HCT116 (cell line): ENCODE data around the gene HIF1AN. TPM values are rescaled to one million over a fixed set of nuclear protein-coding genes. Genes with fewer than 3 reads are reported as not detected.

Experiments used
- ATAC-seq: fragments of 200-7000 bp; cut with Tn5 transposase; 2 replicates; pipeline ENCODE4 v1.9.1; 2020; ENCODE audit warnings: mild to moderate bottlenecking, moderate library complexity
- BruUV-seq: library from RNA; stranded (reverse); fragments of 400-500 nt; replicated peaks from 2 replicates; lab custom pipeline; 2021; lab: Mats Ljungman, UMichigan
- CTCF ChIA-PET: fragments of 300-600 bp; sonication (Branson Sonifier 250); formaldehyde crosslinking; loops from one replicate; lab custom pipeline; 2021; ENCODE audit warnings: antibody characterized with exemption; lab: Charles Lee
- POLR2A ChIA-PET: fragments of 300-600, 350-600 bp; sonication (Branson Sonifier 250); formaldehyde crosslinking; loops from one replicate; lab custom pipeline; 2021; ENCODE audit warnings: antibody characterized with exemption; lab: Charles Lee
- RAD21 ChIA-PET, 2 experiments: fragments of 300-600 bp; sonication (Branson Sonifier 250); formaldehyde crosslinking; loops; one replicate each; lab custom pipeline; 2023; ENCODE audit warnings: low total read pairs in 2 of 2; ENCODE audit not compliant: uncharacterized antibody in 2 of 2, unreplicated experiment in 2 of 2, low non-redundant PET in 1 of 2; lab: Charles Lee
- DNase-seq: peaks from one replicate; pipeline ENCODE4 v3.0.0-alpha.2; 2010; ENCODE audit warnings: low read depth, low spot score
- H2AFZ ChIP-seq: fragments of 200-600 bp; shearing (Covaris generic), sonication (generic); 2 replicates; pipeline ENCODE4 v1.6.1; 2017; ENCODE audit warnings: low read depth, mixed run types, mixed read lengths, antibody characterized with exemption, low read length; ENCODE audit not compliant: poor library complexity, severe bottlenecking
- H3K27ac ChIP-seq: 2 replicates; pipeline ENCODE4 v1.5.1; 2012; ENCODE audit warnings: low read depth, low read length
- H3K27me3 ChIP-seq: fragments of 200-600 bp; sonication (generic); 2 replicates; pipeline ENCODE4 v1.6.1; 2016; ENCODE audit warnings: mixed run types, low read length, mixed read lengths; ENCODE audit not compliant: insufficient read depth
- H3K36me3 ChIP-seq, 2 experiments: fragments of 200-500 bp in 1 of 2; fragments of 200-600 bp in 1 of 2; sonication (Bioruptor generic) in 1 of 2; sonication (generic) in 1 of 2; 2 replicates each; pipeline versions ENCODE4 v1.5.1 to v1.6.1; 2014 to 2016; ENCODE audit warnings: low read length in 2 of 2, inconsistent platforms in 1 of 2, mixed read lengths in 1 of 2, mixed run types in 1 of 2; ENCODE audit not compliant: insufficient read depth in 2 of 2, control insufficient read depth in 1 of 2
- H3K4me1 ChIP-seq, 2 experiments: fragments of 200-600 bp in 1 of 2; sonication (generic) in 1 of 2; 2 replicates each; pipeline versions ENCODE4 v1.5.1 to v1.6.1; 2012 to 2017; ENCODE audit warnings: low read length in 2 of 2, inconsistent platforms in 1 of 2, mild to moderate bottlenecking in 1 of 2, mixed read lengths in 1 of 2, mixed run types in 1 of 2, moderate library complexity in 1 of 2; ENCODE audit not compliant: insufficient read depth in 2 of 2, control insufficient read depth in 1 of 2
- H3K4me2 ChIP-seq: fragments of 200-600 bp; sonication (generic); 2 replicates; pipeline ENCODE4 v1.6.1; 2017; ENCODE audit warnings: mixed run types, low read length, mixed read lengths
- H3K4me3 ChIP-seq, 2 experiments: fragments of 200-600 bp in 1 of 2; sonication (generic) in 1 of 2; replicated peaks in 1 of 2; 2 replicates each; pipeline ENCODE4 v1.5.1; 2011 to 2016; ENCODE audit warnings: low read length in 2 of 2, control low read depth in 1 of 2, low read depth in 1 of 2, mild to moderate bottlenecking in 1 of 2, mixed read lengths in 1 of 2, mixed run types in 1 of 2
- H3K79me2 ChIP-seq: fragments of 200-600 bp; sonication (generic); 2 replicates; pipeline ENCODE4 v1.6.1; 2017; ENCODE audit warnings: mild to moderate bottlenecking, mixed run types, low read length, moderate library complexity, mixed read lengths; ENCODE audit not compliant: insufficient read depth
- H3K9ac ChIP-seq: fragments of 200-600 bp; sonication (generic); 2 replicates; pipeline ENCODE4 v1.6.1; 2016; ENCODE audit warnings: low read length, mixed read lengths
- H3K9me2 ChIP-seq: fragments of 200-600 bp; sonication (generic), shearing (Covaris generic); 2 replicates; pipeline ENCODE4 v1.6.1; 2017; ENCODE audit warnings: mixed run types, mild to moderate bottlenecking, moderate library complexity; ENCODE audit not compliant: insufficient read depth
- H3K9me3 ChIP-seq, 2 experiments: fragments of 200-500 bp in 1 of 2; fragments of 200-600 bp in 1 of 2; sonication (Bioruptor generic) in 1 of 2; sonication (generic) in 1 of 2; 2 replicates each; pipeline ENCODE4 v1.6.1; 2014 to 2017; ENCODE audit warnings: low read length in 2 of 2, mixed read lengths in 2 of 2, inconsistent platforms in 1 of 2, low read depth in 1 of 2, mild to moderate bottlenecking in 1 of 2, mixed run types in 1 of 2, moderate library complexity in 1 of 2; ENCODE audit not compliant: control insufficient read depth in 1 of 2, insufficient read depth in 1 of 2
- H4K20me1 ChIP-seq: fragments of 200-600 bp; sonication (generic), shearing (Covaris generic); 2 replicates; pipeline ENCODE4 v1.6.1; 2017; ENCODE audit warnings: mixed run types, mild to moderate bottlenecking, moderate library complexity; ENCODE audit not compliant: insufficient read depth
- CEBPB ChIP-seq: IDR thresholded peaks from 2 replicates; pipeline ENCODE4 v1.6.1; 2012; ENCODE audit warnings: low read depth
- ELF1 ChIP-seq: IDR thresholded peaks from 2 replicates; pipeline ENCODE4 v1.6.1; 2012; ENCODE audit warnings: low read depth, borderline replicate concordance
- EZH2phosphoT487 ChIP-seq: fragments of 200-600 bp; IDR thresholded peaks from 2 replicates; pipeline ENCODE4 v1.6.1; 2018; ENCODE audit warnings: antibody characterized with exemption, borderline replicate concordance
- FOSL1 ChIP-seq: IDR thresholded peaks from 2 replicates; pipeline ENCODE4 v1.6.1; 2012; ENCODE audit warnings: low read depth
- MAX ChIP-seq: IDR thresholded peaks from 2 replicates; pipeline ENCODE4 v1.6.1; 2012
- POLR2A ChIP-seq: IDR thresholded peaks from 2 replicates; pipeline ENCODE4 v1.7.0; 2011; ENCODE audit warnings: borderline replicate concordance; ENCODE audit not compliant: insufficient read depth, insufficient read length; ENCODE audit errors: extremely low read depth
- POLR2AphosphoS5 ChIP-seq: IDR thresholded peaks from 2 replicates; pipeline ENCODE4 v1.6.1; 2011; ENCODE audit warnings: mild to moderate bottlenecking, low read depth, low read length, moderate library complexity
- RAD21 ChIP-seq: IDR thresholded peaks from 2 replicates; pipeline ENCODE4 v1.6.1; 2012; ENCODE audit warnings: low read depth, mild to moderate bottlenecking
- SP1 ChIP-seq: IDR thresholded peaks from 2 replicates; pipeline ENCODE4 v1.6.1; 2012; ENCODE audit warnings: low read depth
- SRF ChIP-seq: IDR thresholded peaks from 2 replicates; pipeline ENCODE4 v1.6.1; 2012; ENCODE audit warnings: low read depth
- TCF7L2 ChIP-seq: IDR thresholded peaks from 2 replicates; pipeline ENCODE4 v1.7.0; 2011; ENCODE audit warnings: borderline replicate concordance, inconsistent platforms; ENCODE audit not compliant: insufficient read depth, insufficient read length; ENCODE audit errors: extremely low read depth
- YY1 ChIP-seq: IDR thresholded peaks from 2 replicates; pipeline ENCODE4 v1.6.1; 2011; ENCODE audit warnings: low read length, low read depth, moderate library complexity, mild to moderate bottlenecking; ENCODE audit not compliant: insufficient replicate concordance; ENCODE audit errors: extremely low read depth
- ZNF274 ChIP-seq: fragments of 200-500 bp; sonication (Bioruptor generic); IDR thresholded peaks from 2 replicates; pipeline ENCODE4 v1.6.1; 2014; ENCODE audit warnings: mild to moderate bottlenecking, low read depth, low read length, inconsistent platforms
- intact Hi-C: fragments of 100-400 bp; cut with micrococcal nuclease; formaldehyde crosslinking; loops from 2 replicates; pipeline ENCODE4 v1.10.0; 2022
- total RNA-seq: library from RNA; stranded (reverse); gene quantifications from one replicate; pipeline ENCODE4 v1.2.1, GENCODE V29; 2021; ENCODE audit not compliant: unreplicated experiment
- TF ChIP-seq, protein P1 (sequence below), 3 experiments: fragments of 200-600 bp in 1 of 3; sonication (generic) in 1 of 3; IDR thresholded peaks in 2 of 3; conservative IDR thresholded peaks in 1 of 3; 2 replicates each; pipeline ENCODE4 v1.5.1; 2012 to 2017; ENCODE audit warnings: low read depth in 2 of 3, low read length in 2 of 3, antibody characterized with exemption in 1 of 3, borderline replicate concordance in 1 of 3, control low read depth in 1 of 3, mild to moderate bottlenecking in 1 of 3, mixed read lengths in 1 of 3, mixed run types in 1 of 3, moderate library complexity in 1 of 3; ENCODE audit not compliant: insufficient read depth in 1 of 3
- TF ChIP-seq, protein P2 (sequence below): IDR thresholded peaks from 2 replicates; pipeline ENCODE4 v1.6.1; 2012

The HIF1AN gene
- total RNA-seq, 1 experiment from 2014 or later, result 67.2 TPM

- Histone ChIP-seq H3K4me3 (no peak overlapping the region), H3K4me1 (peaks cover 0 to 13% of the 10 kb centered on the region in 2 experiments; a peak in 2 of 4 replicates), H3K27me3 (no peaks in the 10 kb centered on the region), H3K9ac (no peak overlapping the region), H3K9me3 (no peaks in the 10 kb centered on the region), H4K20me1 (no peaks in the 10 kb centered on the region), H2AFZ (no peak overlapping the region), H3K79me2 (no peaks in the 10 kb centered on the region), H3K9me2 (no peaks in the 10 kb centered on the region)
- ChIA-PET RAD21 (interaction anchor here in 1 of 2 experiments (0.7 kb wide), 1 partner anchor 304 kb away, joined by 3 read pairs; no protein-coding TSS in a partner anchor), POLR2A (interaction anchor here (1.0 to 1.4 kb wide), 2 partner anchors 32 kb away, joined by 4 read pairs; partner anchors contain the start of gene HIF1AN), CTCF (interaction anchor here (1.0 to 10.7 kb wide), 4 partner anchors 32 to 310 kb away, joined by 3 to 182 read pairs (median 16); partner anchors contain the start of gene HIF1AN)
- intact Hi-C loops, result loop anchor here (5.0 kb wide), 1 partner anchor 254 kb away; no protein-coding TSS in a partner anchor
- BruUV-seq, result no TSS peak
- ATAC-seq, result no peak
- no peak for DNase-seq
- no peak for TF ChIP-seq TCF7L2
- TF ChIP-seq MAX, result no peak
- no peak for TF ChIP-seq YY1
- no peak for TF ChIP-seq ELF1
- no peak for TF ChIP-seq POLR2AphosphoS5
- TF ChIP-seq EZH2phosphoT487, result no peak
- no peak for TF ChIP-seq ZNF274
- TF ChIP-seq, protein P1, sequence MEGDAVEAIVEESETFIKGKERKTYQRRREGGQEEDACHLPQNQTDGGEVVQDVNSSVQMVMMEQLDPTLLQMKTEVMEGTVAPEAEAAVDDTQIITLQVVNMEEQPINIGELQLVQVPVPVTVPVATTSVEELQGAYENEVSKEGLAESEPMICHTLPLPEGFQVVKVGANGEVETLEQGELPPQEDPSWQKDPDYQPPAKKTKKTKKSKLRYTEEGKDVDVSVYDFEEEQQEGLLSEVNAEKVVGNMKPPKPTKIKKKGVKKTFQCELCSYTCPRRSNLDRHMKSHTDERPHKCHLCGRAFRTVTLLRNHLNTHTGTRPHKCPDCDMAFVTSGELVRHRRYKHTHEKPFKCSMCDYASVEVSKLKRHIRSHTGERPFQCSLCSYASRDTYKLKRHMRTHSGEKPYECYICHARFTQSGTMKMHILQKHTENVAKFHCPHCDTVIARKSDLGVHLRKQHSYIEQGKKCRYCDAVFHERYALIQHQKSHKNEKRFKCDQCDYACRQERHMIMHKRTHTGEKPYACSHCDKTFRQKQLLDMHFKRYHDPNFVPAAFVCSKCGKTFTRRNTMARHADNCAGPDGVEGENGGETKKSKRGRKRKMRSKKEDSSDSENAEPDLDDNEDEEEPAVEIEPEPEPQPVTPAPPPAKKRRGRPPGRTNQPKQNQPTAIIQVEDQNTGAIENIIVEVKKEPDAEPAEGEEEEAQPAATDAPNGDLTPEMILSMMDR (IDR thresholded peaks at IDR 0.05 in 2 of 3, conservative IDR thresholded peaks at IDR 0.05 in 1 of 3; ENCODE audit: borderline replicate concordance in 1 of 3, insufficient read depth in 1 of 3, low read depth in 2 of 3, low read length in 2 of 3), result no peak
- no peak for TF ChIP-seq CEBPB
- TF ChIP-seq, protein P2, sequence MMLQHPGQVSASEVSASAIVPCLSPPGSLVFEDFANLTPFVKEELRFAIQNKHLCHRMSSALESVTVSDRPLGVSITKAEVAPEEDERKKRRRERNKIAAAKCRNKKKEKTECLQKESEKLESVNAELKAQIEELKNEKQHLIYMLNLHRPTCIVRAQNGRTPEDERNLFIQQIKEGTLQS, result no peak
- TF ChIP-seq POLR2A, result no peak
- TF ChIP-seq SP1, result no peak
- TF ChIP-seq RAD21, result no peak
- TF ChIP-seq SRF, result no peak
- TF ChIP-seq FOSL1, result no peak
- TF ChIP-seq, all 23 proteins: peak for 0
- no peaks in the 10 kb centered on the region for H3K36me3 ChIP-seq
- no peak overlapping the region for H3K4me2 ChIP-seq
- no peak overlapping the region for H3K27ac ChIP-seq
These were observed 32.1 kb downstream of the HIF1AN start for GRCh38 chr10:100567826-100568225.
